GM12878 (cell line): ENCODE data around the gene HTRA3. TPM values are rescaled to one million over a fixed set of nuclear protein-coding genes. Genes with fewer than 3 reads are reported as not detected.

ENCODE experiments used
- ATAC-seq: fragments of 200-7000 bp; cut with Tn5 transposase; 3 replicates; pipeline ENCODE4 v1.9.1; 2020; ENCODE audit warnings: mild to moderate bottlenecking, moderate library complexity
- BruUV-seq: library from RNA; stranded (reverse); fragments of 400-500 nt; replicated peaks from 2 replicates; lab custom pipeline; 2021; lab: Mats Ljungman, UMichigan
- CTCF ChIA-PET: fragments of 300-600 bp; sonication (Branson Sonifier 250); formaldehyde crosslinking; extraction: SDS; loops from one replicate; lab custom pipeline; 2021; ENCODE audit warnings: inconsistent platforms; lab: Yijun Ruan, JAX
- POLR2A ChIA-PET: fragments of 350-600 bp; formaldehyde crosslinking; extraction: SDS; loops from one replicate; lab custom pipeline; 2021; ENCODE audit warnings: inconsistent platforms; lab: Charles Lee
- RAD21 ChIA-PET: fragments of 300-600 bp; sonication (Branson Sonifier 250); formaldehyde crosslinking; loops from one replicate; lab custom pipeline; 2023; ENCODE audit warnings: antibody characterized with exemption; ENCODE audit not compliant: unreplicated experiment; lab: Charles Lee
- SMC1A ChIA-PET: fragments of 300-600 bp; sonication (Branson Sonifier 250); formaldehyde crosslinking; loops from one replicate; lab custom pipeline; 2023; ENCODE audit not compliant: unreplicated experiment, uncharacterized antibody; lab: Charles Lee
- DNase-seq: peaks from one replicate; pipeline ENCODE4 v3.0.0-alpha.2; 2011; ENCODE audit warnings: low read depth, low spot score
- FAIRE-seq: peaks from 3 replicates; lab custom pipeline; 2011; peaks lifted over from hg19 to GRCh38; lab: Jason Lieb, UNC
- H2AFZ ChIP-seq: 2 replicates; pipeline ENCODE4 v1.6.0; 2011; ENCODE audit warnings: low read depth, low read length, control low read depth; ENCODE audit not compliant: control insufficient read depth
- H3K27ac ChIP-seq: 2 replicates; pipeline ENCODE4 v1.5.1; 2011; ENCODE audit warnings: control low read depth; ENCODE audit not compliant: control insufficient read depth, insufficient read depth
- H3K27me3 ChIP-seq, 2 experiments: replicated peaks in 1 of 2; 2 replicates each; pipeline versions ENCODE4 v1.6.0 to v1.6.1; 2011; ENCODE audit warnings: low read length in 1 of 2; ENCODE audit not compliant: control insufficient read depth in 2 of 2, insufficient read depth in 2 of 2
- H3K36me3 ChIP-seq, 2 experiments: 2 replicates each; pipeline ENCODE4 v1.5.1; 2011; ENCODE audit warnings: low read length in 1 of 2; ENCODE audit not compliant: control insufficient read depth in 2 of 2, insufficient read depth in 2 of 2
- H3K4me1 ChIP-seq: 2 replicates; pipeline ENCODE4 v1.6.1; 2011; ENCODE audit warnings: mild to moderate bottlenecking, low read length, moderate library complexity, mixed read lengths; ENCODE audit not compliant: control insufficient read depth, insufficient read depth
- H3K4me2 ChIP-seq: 2 replicates; pipeline ENCODE4 v1.6.0; 2011; ENCODE audit warnings: control low read depth; ENCODE audit not compliant: control insufficient read depth, insufficient read depth
- H3K4me3 ChIP-seq: fragments of 200-600 bp; sonication (generic); 2 replicates; pipeline ENCODE4 v1.5.1; 2016
- H3K79me2 ChIP-seq: 2 replicates; pipeline ENCODE4 v1.6.0; 2011; ENCODE audit warnings: low read length; ENCODE audit not compliant: control insufficient read depth, insufficient read depth
- H3K9ac ChIP-seq: 2 replicates; pipeline ENCODE4 v1.8.0; 2011; ENCODE audit warnings: low read length, control low read depth, mixed read lengths; ENCODE audit not compliant: control insufficient read depth, insufficient read depth
- H3K9me3 ChIP-seq: replicated peaks from 3 replicates; pipeline ENCODE4 v1.5.1; 2011; ENCODE audit warnings: mild to moderate bottlenecking, low read length; ENCODE audit not compliant: control insufficient read depth, insufficient read depth
- H4K20me1 ChIP-seq: 2 replicates; pipeline ENCODE4 v1.6.0; 2011; ENCODE audit not compliant: control insufficient read depth, insufficient read depth
- BCL3 ChIP-seq: IDR thresholded peaks from 2 replicates; pipeline ENCODE4 v1.6.1; 2011; ENCODE audit warnings: borderline replicate concordance, low read depth, mild to moderate bottlenecking, moderate library complexity, low read length; ENCODE audit not compliant: insufficient read depth, poor library complexity, severe bottlenecking
- CREM ChIP-seq: IDR thresholded peaks from 2 replicates; pipeline ENCODE4 v1.6.1; 2014; ENCODE audit warnings: antibody characterized with exemption, low read depth
- EED ChIP-seq: sonication (generic); IDR thresholded peaks from 2 replicates; pipeline ENCODE4 v1.6.1; 2016; ENCODE audit warnings: antibody characterized with exemption, low read depth
- EGR1 ChIP-seq, 2 experiments: IDR thresholded peaks; 1 replicate in 1 of 2; 2 replicates in 1 of 2; pipeline ENCODE4 v1.6.1; 2011 to 2012; ENCODE audit warnings: low read depth in 2 of 2, low read length in 2 of 2, borderline replicate concordance in 1 of 2, mild to moderate bottlenecking in 1 of 2, moderate library complexity in 1 of 2
- GABPA ChIP-seq: IDR thresholded peaks from 2 replicates; pipeline ENCODE4 v1.6.1; 2014; ENCODE audit warnings: antibody characterized with exemption, low read depth, mild to moderate bottlenecking, inconsistent platforms
- HDGF ChIP-seq: fragments of 450-650 bp; IDR thresholded peaks from 2 replicates; pipeline ENCODE4 v1.6.1; 2016; ENCODE audit warnings: antibody characterized with exemption
- IKZF2 ChIP-seq, 2 experiments: fragments of 450-650 bp; IDR thresholded peaks; 2 replicates each; pipeline ENCODE4 v1.6.1; 2017; ENCODE audit warnings: mild to moderate bottlenecking in 2 of 2, moderate library complexity in 2 of 2
- MXI1 ChIP-seq: fragments of 150-350 bp; IDR thresholded peaks from 2 replicates; pipeline ENCODE4 v1.6.1; 2011; ENCODE audit warnings: low read depth, mild to moderate bottlenecking, inconsistent platforms, low read length, improper control_type of control experiment
- NFYA ChIP-seq: IDR thresholded peaks from 2 replicates; pipeline ENCODE4 v1.6.1; 2011; ENCODE audit warnings: low read depth, mild to moderate bottlenecking, low read length, improper control_type of control experiment, borderline replicate concordance
- NFYB ChIP-seq: IDR thresholded peaks from 2 replicates; pipeline ENCODE4 v1.6.1; 2011; ENCODE audit warnings: low read depth, mild to moderate bottlenecking, low read length, improper control_type of control experiment, moderate library complexity; ENCODE audit not compliant: insufficient read depth
- RELA ChIP-seq: fragments of 450-650 bp; IDR thresholded peaks from 2 replicates; pipeline ENCODE4 v1.8.0; 2014; ENCODE audit warnings: borderline replicate concordance; ENCODE audit not compliant: partially characterized antibody
- SPI1 ChIP-seq: IDR thresholded peaks from 2 replicates; pipeline ENCODE4 v1.6.1; 2011; ENCODE audit warnings: low read depth, mild to moderate bottlenecking, low read length, moderate library complexity, borderline replicate concordance; ENCODE audit not compliant: insufficient read depth
- SREBF2 ChIP-seq: IDR thresholded peaks from 2 replicates; pipeline ENCODE4 v1.6.1; 2012; ENCODE audit warnings: mild to moderate bottlenecking, low read length
- STAT1 ChIP-seq: fragments of 450-650 bp; conservative IDR thresholded peaks from 2 replicates; pipeline ENCODE4 v1.6.1; 2014; ENCODE audit warnings: antibody characterized with exemption, mild to moderate bottlenecking
- ZZZ3 ChIP-seq: IDR thresholded peaks from 2 replicates; pipeline ENCODE4 v1.6.1; 2011; ENCODE audit warnings: low read depth; ENCODE audit not compliant: control insufficient read depth, insufficient read length
- WGBS: methylation state at CpG from one replicate; pipeline ENCODE4 v1.1.6; 2016; ENCODE audit warnings: low lambda C conversion rate; ENCODE audit not compliant: insufficient replicate concordance, insufficient coverage; ENCODE audit errors: missing lambda C conversion rate; 5-methylcytosine and 5-hydroxymethylcytosine counted together
- in situ Hi-C: fragments of 300-500 bp; cut with MboI; formaldehyde crosslinking; loops from 9 replicates; pipeline ENCODE4 v1.14.3; 2018; ENCODE audit warnings: mixed read lengths
- intact Hi-C: fragments of 100-400 bp; cut with micrococcal nuclease; formaldehyde crosslinking; loops from one replicate; pipeline ENCODE4 v1.14.2; 2022; ENCODE audit not compliant: unreplicated experiment
- polyA plus RNA-seq, 11 experiments: library from polyadenylated mRNA; depleted of rRNA in 4 of 11; unstranded in 6 of 11; stranded (reverse) in 5 of 11; fragments of >200 nt; fragmentation: Nextera tagmentation in 4 of 11; fragmentation: Illumina TruSeq in 1 of 11; extraction: Ambion mirVana in 4 of 11; extraction: Trizol in 1 of 11; gene quantifications; 1 replicate in 1 of 11; 2 replicates in 10 of 11; pipeline versions ENCODE4 v1.2.1 to v1.2.3, GENCODE V29; 2011 to 2016; ENCODE audit warnings: inconsistent platforms in 2 of 11, missing spikeins in 2 of 11, low read depth in 1 of 11
- total RNA-seq, 4 experiments: library from RNA; depleted of rRNA in 3 of 4; stranded (reverse); fragments of >200 nt in 3 of 4; fragmentation: Illumina TruSeq in 1 of 4; extraction: Trizol in 1 of 4; gene quantifications; 2 replicates each; pipeline versions ENCODE4 v1.2.1 to v1.2.3, GENCODE V29; 2013 to 2021
- TF ChIP-seq, protein P1 (sequence below): IDR thresholded peaks from 2 replicates; pipeline ENCODE4 v1.6.1; 2011; ENCODE audit warnings: low read depth, low read length, improper control_type of control experiment, borderline replicate concordance
- TF ChIP-seq, protein P2 (sequence below): IDR thresholded peaks from 2 replicates; pipeline ENCODE4 v1.6.1; 2012; ENCODE audit warnings: low read depth, low read length, improper control_type of control experiment

Gene HTRA3
- total and polyA plus RNA-seq, 10 of the 15 experiments (the other 5 are each of a cell fraction or from before 2014, with no cell fraction given), result 0.04 to 1.2 (median 0.08) TPM; not detected in 7

GRCh38 chr4:8245884-8246833 is 23.4 kb upstream of the HTRA3 start:
- FAIRE-seq, result no peak
- H3K79me2 ChIP-seq, result no peaks in the 10 kb centered on the region
- no peaks in the 10 kb centered on the region; the same call in 1 of the 2 replicates for H3K4me1 ChIP-seq
- no TSS peak for BruUV-seq
- H3K4me2 ChIP-seq, result no peak overlapping the region
- RAD21 ChIA-PET, result no interaction called here
- no peaks in the 10 kb centered on the region; a peak in 1 of 4 replicates for H3K27me3 ChIP-seq
- H3K4me3 ChIP-seq, result no peak overlapping the region
- no peak for TF ChIP-seq BCL3
- TF ChIP-seq NFYB, result no peak
- no peak for TF ChIP-seq EGR1 (IDR thresholded peaks at IDR 0.05; ENCODE audit: borderline replicate concordance in 1 of 2, low read depth in 2 of 2, low read length in 2 of 2)
- TF ChIP-seq SREBF2, result no peak
- TF ChIP-seq STAT1, result no peak
- no peak for TF ChIP-seq SPI1
- no peak for TF ChIP-seq RELA
- no peak for TF ChIP-seq EED
- TF ChIP-seq GABPA, result no peak
- TF ChIP-seq CREM, result no peak
- no peak for TF ChIP-seq NFYA
- no peak for TF ChIP-seq HDGF
- TF ChIP-seq, protein P1, sequence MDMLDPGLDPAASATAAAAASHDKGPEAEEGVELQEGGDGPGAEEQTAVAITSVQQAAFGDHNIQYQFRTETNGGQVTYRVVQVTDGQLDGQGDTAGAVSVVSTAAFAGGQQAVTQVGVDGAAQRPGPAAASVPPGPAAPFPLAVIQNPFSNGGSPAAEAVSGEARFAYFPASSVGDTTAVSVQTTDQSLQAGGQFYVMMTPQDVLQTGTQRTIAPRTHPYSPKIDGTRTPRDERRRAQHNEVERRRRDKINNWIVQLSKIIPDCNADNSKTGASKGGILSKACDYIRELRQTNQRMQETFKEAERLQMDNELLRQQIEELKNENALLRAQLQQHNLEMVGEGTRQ, result no peak
- no peak for TF ChIP-seq ZZZ3
- no peak for TF ChIP-seq IKZF2 (IDR thresholded peaks at IDR 0.05)
- no peak for TF ChIP-seq MXI1
- TF ChIP-seq, protein P2, sequence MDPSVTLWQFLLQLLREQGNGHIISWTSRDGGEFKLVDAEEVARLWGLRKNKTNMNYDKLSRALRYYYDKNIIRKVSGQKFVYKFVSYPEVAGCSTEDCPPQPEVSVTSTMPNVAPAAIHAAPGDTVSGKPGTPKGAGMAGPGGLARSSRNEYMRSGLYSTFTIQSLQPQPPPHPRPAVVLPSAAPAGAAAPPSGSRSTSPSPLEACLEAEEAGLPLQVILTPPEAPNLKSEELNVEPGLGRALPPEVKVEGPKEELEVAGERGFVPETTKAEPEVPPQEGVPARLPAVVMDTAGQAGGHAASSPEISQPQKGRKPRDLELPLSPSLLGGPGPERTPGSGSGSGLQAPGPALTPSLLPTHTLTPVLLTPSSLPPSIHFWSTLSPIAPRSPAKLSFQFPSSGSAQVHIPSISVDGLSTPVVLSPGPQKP, result no peak
- TF ChIP-seq, all 136 proteins: peak for 0
- Histone ChIP-seq H3K9ac (no peak overlapping the region), H4K20me1 (no peaks in the 10 kb centered on the region), H2AFZ (no peak overlapping the region), H3K9me3 (no peaks in the 10 kb centered on the region), H3K36me3 (no peaks in the 10 kb centered on the region; a peak in 1 of 4 replicates), H3K27ac (no peak overlapping the region)
- CTCF ChIA-PET, result interaction anchor here (0.6 to 1.4 kb wide), 2 partner anchors 157 to 195 kb away, joined by 3 to 4 read pairs; no protein-coding TSS in a partner anchor
- intact Hi-C loops, result loop anchor here (10.0 kb wide), 1 partner anchor 349 kb away; the partner anchor contains the start of gene CPZ
- 72% methylated on average over 30 of the region's 31 CpGs for WGBS
- SMC1A ChIA-PET, result no interaction called here
- no peak for DNase-seq
- POLR2A ChIA-PET, result no interaction called here
- no peak for ATAC-seq
- in situ Hi-C loops, result no loop called here
